ENCODE data around the gene ZNF324. TPM values are rescaled to one million over a fixed set of nuclear protein-coding genes. Genes with fewer than 3 reads are reported as not detected.
A peak's percentile ranks its signal among the peaks of the same experiment; 100 is the strongest.

ZNF324 gene
- total RNA-seq, 2 experiments from 2014 or later = 11.9 to 23.3 TPM

GRCh38 chr19:58519087-58519354 is 52.1 kb downstream of the ZNF324 start:
- Histone ChIP-seq H3K4me2 (ENCODE audit: low read length) (peak overlapping the region; percentile 95), H3K4me1 (ENCODE audit: insufficient read depth, low read length, poor library complexity, severe bottlenecking) (peaks cover 15% of the 10 kb centered on the region), H3K27ac (ENCODE audit: low read depth, low read length, poor library complexity, severe bottlenecking) (peak overlapping the region; percentile 80), H3K9me2 (ENCODE audit: insufficient read depth, low read length) (no peaks in the 10 kb centered on the region), H3K9me3 (ENCODE audit: low read length) (no peaks in the 10 kb centered on the region), H3K79me2 (ENCODE audit: insufficient read depth, low read depth, low read length) (peaks cover 11% of the 10 kb centered on the region; the same call in 1 of the 2 replicates), H3K4me3 (ENCODE audit: low read depth, low read length, poor library complexity, severe bottlenecking) (peak overlapping the region; percentile 87), H3K36me3 (ENCODE audit: insufficient read depth, low read length) (peaks cover 18% of the 10 kb centered on the region), H4K20me1 (ENCODE audit: insufficient read depth, low read length) (no peaks in the 10 kb centered on the region), H2AFZ (ENCODE audit: low read length) (peak overlapping the region; percentile 86)
- CTCF ChIA-PET (ENCODE audit: unreplicated experiment) = no interaction called here
- POLR2A ChIA-PET = interaction anchor here (2.6 kb wide), 1 partner anchor 61 kb away, joined by 11 read pairs; no protein-coding TSS in a partner anchor
- intact Hi-C loops (cut with micrococcal nuclease; ENCODE audit: unreplicated experiment) = loop anchor here (1.0 to 5.0 kb wide), 6 partner anchors 25 to 336 kb away; partner anchors contain the start of genes TRIM28, ZNF274, ZNF324B and ZNF497
- no peak for TF ChIP-seq EZH2phosphoT487 (IDR thresholded peaks at IDR 0.05; ENCODE audit: borderline replicate concordance, low read depth, low read length)
- TF ChIP-seq, protein P1, sequence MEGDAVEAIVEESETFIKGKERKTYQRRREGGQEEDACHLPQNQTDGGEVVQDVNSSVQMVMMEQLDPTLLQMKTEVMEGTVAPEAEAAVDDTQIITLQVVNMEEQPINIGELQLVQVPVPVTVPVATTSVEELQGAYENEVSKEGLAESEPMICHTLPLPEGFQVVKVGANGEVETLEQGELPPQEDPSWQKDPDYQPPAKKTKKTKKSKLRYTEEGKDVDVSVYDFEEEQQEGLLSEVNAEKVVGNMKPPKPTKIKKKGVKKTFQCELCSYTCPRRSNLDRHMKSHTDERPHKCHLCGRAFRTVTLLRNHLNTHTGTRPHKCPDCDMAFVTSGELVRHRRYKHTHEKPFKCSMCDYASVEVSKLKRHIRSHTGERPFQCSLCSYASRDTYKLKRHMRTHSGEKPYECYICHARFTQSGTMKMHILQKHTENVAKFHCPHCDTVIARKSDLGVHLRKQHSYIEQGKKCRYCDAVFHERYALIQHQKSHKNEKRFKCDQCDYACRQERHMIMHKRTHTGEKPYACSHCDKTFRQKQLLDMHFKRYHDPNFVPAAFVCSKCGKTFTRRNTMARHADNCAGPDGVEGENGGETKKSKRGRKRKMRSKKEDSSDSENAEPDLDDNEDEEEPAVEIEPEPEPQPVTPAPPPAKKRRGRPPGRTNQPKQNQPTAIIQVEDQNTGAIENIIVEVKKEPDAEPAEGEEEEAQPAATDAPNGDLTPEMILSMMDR (conservative IDR thresholded peaks at IDR 0.05; ENCODE audit: low read length) = no peak
- no TSS peak for BruUV-seq (replicated peaks)
- DNase-seq (ENCODE audit: low spot score) = peak; percentile 76

DNA sequence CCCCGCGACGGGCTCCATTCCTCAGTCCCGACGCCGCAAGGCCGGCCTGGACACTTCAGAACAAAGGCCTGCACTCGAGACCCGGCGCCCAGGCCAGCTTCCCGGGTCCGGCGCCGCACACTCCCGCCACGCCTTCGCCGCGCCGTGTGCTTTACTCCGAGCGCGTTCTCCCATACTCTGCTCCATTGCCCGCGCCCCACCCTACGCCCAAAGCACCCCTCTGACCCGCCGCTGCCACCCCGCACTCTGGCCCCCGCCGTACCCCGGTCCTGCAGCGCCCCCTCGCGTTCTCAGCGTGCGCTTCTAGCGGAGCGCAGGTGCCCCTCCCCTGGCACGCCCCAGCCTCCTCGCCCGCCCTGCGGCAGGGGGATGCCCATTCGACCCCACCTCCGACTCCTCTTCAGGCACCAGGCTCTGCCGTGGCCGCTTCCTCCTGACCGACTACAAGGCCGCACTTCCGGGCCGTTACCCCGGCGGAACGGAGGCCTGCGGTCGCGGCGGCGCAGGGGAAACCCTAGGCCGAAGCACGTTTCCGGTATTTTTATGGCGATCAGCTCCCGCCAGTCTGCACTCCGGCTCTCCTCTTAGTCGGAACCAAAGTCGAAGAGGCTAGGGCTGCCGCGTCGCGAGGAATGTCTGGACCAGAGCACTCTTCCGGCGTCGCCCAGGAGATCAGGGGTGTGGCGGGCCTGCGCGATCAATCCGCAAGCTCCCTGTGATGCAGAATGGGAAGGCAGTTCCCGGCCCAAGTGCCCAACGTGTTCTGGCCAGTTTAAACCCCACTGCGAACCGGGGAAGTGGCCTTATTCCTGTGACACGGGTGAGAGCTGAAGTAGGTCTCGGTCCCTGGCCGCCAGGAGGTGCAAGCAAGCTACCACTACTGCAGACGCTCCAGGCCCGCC is 52.7 kb downstream of the ZNF324 start, which contains the start of gene ZBTB45:
ZBTB45 (minus strand) TSS at position 456 of the 902 bp plus-strand sequence. CDS start 2,137 bp downstream, outside the sequence.
- no TSS peak for BruUV-seq (replicated peaks)

More for the DNA sequence above, 52.7 kb downstream of the ZNF324 start, which contains the start of gene ZBTB45:
- Histone ChIP-seq H3K9me2 (ENCODE audit: insufficient read depth, low read length) (no peaks in the 10 kb centered on the region), H3K4me2 (ENCODE audit: low read length) (peak within 1 kb of the TSS; percentile 95), H3K79me2 (ENCODE audit: insufficient read depth, low read depth, low read length) (peaks cover 11% of the 10 kb centered on the region; the same call in 1 of the 2 replicates), H3K4me1 (ENCODE audit: insufficient read depth, low read length, poor library complexity, severe bottlenecking) (peaks cover 14% of the 10 kb centered on the region), H3K36me3 (ENCODE audit: insufficient read depth, low read length) (peaks cover 15% of the 10 kb centered on the region), H3K9me3 (ENCODE audit: low read length) (no peaks in the 10 kb centered on the region), H4K20me1 (ENCODE audit: insufficient read depth, low read length) (no peaks in the 10 kb centered on the region), H3K4me3 (ENCODE audit: low read depth, low read length, poor library complexity, severe bottlenecking) (peak within 1 kb of the TSS; percentile 87), H2AFZ (ENCODE audit: low read length) (peak within 1 kb of the TSS; percentile 86), H3K27ac (ENCODE audit: low read depth, low read length, poor library complexity, severe bottlenecking) (peak within 1 kb of the TSS; percentile 80)
- intact Hi-C loops (cut with micrococcal nuclease; ENCODE audit: unreplicated experiment) = loop anchor here (1.0 to 5.0 kb wide), 6 partner anchors 25 to 337 kb away; partner anchors contain the start of genes TRIM28, ZNF274, ZNF324B and ZNF497
- peak; percentile 98 for DNase-seq (ENCODE audit: low spot score)
- POLR2A ChIA-PET = interaction anchor here (0.7 to 2.7 kb wide), 6 partner anchors 12 to 193 kb away, joined by 3 to 14 read pairs (median 3); partner anchors contain the start of genes TRIM28 and ZSCAN22
- CTCF ChIA-PET (ENCODE audit: unreplicated experiment) = interaction anchor here (0.7 to 1.5 kb wide), 3 partner anchors 24 to 37 kb away, joined by 3 to 7 read pairs (median 3); partner anchors contain the start of gene TRIM28
- TF ChIP-seq, protein P1 (conservative IDR thresholded peaks at IDR 0.05; ENCODE audit: low read length) = peak; percentile 77
- no peak for TF ChIP-seq EZH2phosphoT487 (IDR thresholded peaks at IDR 0.05; ENCODE audit: borderline replicate concordance, low read depth, low read length)
